ENCODE measurements around the gene BRIP1. TPM values are rescaled to one million over a fixed set of nuclear protein-coding genes. Genes with fewer than 3 reads are reported as not detected.

The BRIP1 gene
- polyA plus RNA-seq, 1 experiment = 2.9 TPM

DNA sequence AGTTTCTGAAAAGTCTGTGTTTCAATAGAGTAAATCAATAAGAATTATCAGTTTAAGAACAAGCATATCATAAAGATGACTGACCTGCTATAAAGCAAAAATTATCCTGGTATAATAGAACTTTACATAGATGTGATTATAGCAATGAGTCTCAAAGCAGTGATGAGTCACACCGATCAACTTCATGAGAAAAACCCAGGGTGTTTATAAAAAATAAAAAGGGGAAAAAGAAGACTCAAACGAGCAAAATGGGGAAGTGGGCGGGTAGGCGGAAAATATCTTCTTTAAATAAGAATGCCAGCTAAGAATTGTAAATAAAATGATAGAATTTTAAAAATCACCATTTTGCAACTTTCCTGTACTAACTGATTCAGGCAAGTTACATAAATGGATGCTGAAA, 46.8 kb downstream of the BRIP1 start:
- ChIA-PET CTCF (interaction anchor here (1.6 kb wide), 1 partner anchor 20 kb away, joined by 5 read pairs; no protein-coding TSS in a partner anchor), POLR2A (no interaction called here)
- Histone ChIP-seq H3K36me3 (ENCODE audit: control insufficient read depth, insufficient read depth, low read length) (no peaks in the 10 kb centered on the region), H3K27me3 (ENCODE audit: control insufficient read depth, insufficient read depth, low read length) (no peaks in the 10 kb centered on the region), H3K4me3 (ENCODE audit: low read depth, low read length) (no peak overlapping the region)
- DNase-seq (ENCODE audit: low read depth) = no peak
- TF ChIP-seq, protein P1, sequence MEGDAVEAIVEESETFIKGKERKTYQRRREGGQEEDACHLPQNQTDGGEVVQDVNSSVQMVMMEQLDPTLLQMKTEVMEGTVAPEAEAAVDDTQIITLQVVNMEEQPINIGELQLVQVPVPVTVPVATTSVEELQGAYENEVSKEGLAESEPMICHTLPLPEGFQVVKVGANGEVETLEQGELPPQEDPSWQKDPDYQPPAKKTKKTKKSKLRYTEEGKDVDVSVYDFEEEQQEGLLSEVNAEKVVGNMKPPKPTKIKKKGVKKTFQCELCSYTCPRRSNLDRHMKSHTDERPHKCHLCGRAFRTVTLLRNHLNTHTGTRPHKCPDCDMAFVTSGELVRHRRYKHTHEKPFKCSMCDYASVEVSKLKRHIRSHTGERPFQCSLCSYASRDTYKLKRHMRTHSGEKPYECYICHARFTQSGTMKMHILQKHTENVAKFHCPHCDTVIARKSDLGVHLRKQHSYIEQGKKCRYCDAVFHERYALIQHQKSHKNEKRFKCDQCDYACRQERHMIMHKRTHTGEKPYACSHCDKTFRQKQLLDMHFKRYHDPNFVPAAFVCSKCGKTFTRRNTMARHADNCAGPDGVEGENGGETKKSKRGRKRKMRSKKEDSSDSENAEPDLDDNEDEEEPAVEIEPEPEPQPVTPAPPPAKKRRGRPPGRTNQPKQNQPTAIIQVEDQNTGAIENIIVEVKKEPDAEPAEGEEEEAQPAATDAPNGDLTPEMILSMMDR (IDR thresholded peaks at IDR 0.05; ENCODE audit: insufficient read depth, low read depth, low read length) = no peak

DNA sequence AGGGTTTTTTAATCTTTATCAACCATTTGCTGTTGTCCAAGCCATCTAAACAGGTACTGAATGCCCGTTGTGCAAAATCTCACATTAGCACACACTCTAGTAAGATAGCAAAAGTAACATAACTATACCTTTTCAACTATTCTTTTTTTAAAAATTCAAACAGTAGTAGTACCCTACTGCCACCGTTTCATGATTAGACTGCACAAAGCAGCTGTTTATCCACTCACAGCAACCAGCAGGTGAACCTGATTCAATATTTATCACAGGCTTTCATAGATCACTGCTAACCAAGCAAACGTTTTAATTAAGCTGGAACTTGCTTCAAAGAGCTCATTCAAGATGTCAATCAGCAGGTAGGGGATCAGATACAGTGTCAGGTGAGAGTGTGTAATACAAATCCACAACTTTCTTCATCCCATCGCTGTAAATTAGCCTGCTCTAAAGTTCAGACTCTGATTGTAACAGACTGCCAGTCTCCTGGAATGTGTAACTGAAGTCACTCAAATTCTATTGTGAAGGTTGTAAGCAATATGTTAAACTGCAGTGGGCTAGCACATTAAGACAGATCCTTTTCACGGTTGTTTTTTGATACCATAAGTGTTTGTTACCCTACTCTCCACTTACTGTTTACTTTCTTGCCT, 47.3 kb downstream of the BRIP1 start:
- TF ChIP-seq, protein P1 (IDR thresholded peaks at IDR 0.05; ENCODE audit: insufficient read depth, low read depth, low read length) = no peak
- CTCF ChIA-PET = interaction anchor here (1.6 kb wide), 1 partner anchor 21 kb away, joined by 5 read pairs; no protein-coding TSS in a partner anchor
- Histone ChIP-seq H3K27me3 (ENCODE audit: control insufficient read depth, insufficient read depth, low read length) (no peaks in the 10 kb centered on the region), H3K36me3 (ENCODE audit: control insufficient read depth, insufficient read depth, low read length) (no peaks in the 10 kb centered on the region), H3K4me3 (ENCODE audit: low read depth, low read length) (no peak overlapping the region)
- POLR2A ChIA-PET = no interaction called here
- DNase-seq (ENCODE audit: low read depth) = no peak

DNA sequence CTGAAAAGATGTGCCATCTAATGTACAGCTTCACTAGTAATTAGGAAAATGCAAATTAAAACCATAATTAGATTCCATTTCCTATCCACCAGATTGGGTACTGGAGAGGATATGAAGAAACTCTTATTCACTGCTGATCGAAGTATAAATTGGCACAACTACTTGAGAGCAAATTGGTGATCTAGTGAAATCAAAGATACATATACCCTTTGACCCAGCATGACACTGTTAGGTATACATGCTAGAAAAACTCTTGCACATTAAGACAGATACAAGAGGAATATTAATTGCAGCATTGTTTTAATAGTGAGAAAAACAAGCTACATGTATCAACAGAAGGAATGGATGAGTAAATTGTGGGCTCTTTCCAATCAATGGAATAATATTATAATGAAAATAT, 48.8 kb downstream of the BRIP1 start:
- Histone ChIP-seq H3K36me3 (ENCODE audit: control insufficient read depth, insufficient read depth, low read length) (no peaks in the 10 kb centered on the region), H3K4me3 (ENCODE audit: low read depth, low read length) (no peak overlapping the region), H3K27me3 (ENCODE audit: control insufficient read depth, insufficient read depth, low read length) (no peaks in the 10 kb centered on the region)
- DNase-seq (ENCODE audit: low read depth) = no peak
- ChIA-PET POLR2A (no interaction called here), CTCF (no interaction called here)
- TF ChIP-seq, protein P1 (IDR thresholded peaks at IDR 0.05; ENCODE audit: insufficient read depth, low read depth, low read length) = no peak

DNA sequence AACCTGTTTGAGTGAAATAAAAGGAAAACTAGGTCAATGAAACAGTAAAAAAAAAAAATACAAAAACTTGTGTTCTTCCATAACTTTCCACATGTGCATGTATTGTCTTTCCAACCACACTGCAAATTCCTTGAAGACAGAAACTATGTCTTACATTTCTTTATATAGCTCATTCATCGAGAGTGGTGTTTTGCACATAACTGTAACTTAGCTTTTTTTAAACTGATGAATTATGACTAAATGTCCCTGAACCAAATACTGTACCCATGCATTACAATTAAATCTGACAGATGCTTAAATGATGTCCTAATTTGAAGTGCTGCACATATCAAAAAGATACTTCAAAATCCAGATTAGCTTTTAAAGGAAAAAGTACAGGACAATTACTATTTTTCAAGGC, 50.1 kb downstream of the BRIP1 start:
- ChIA-PET POLR2A (interaction anchor here (0.6 kb wide), 1 partner anchor 9 kb away, joined by 5 read pairs; no protein-coding TSS in a partner anchor), CTCF (interaction anchor here (0.8 kb wide), 1 partner anchor 21 kb away, joined by 3 read pairs; no protein-coding TSS in a partner anchor)
- Histone ChIP-seq H3K36me3 (ENCODE audit: control insufficient read depth, insufficient read depth, low read length) (no peaks in the 10 kb centered on the region), H3K27me3 (ENCODE audit: control insufficient read depth, insufficient read depth, low read length) (no peaks in the 10 kb centered on the region), H3K4me3 (ENCODE audit: low read depth, low read length) (no peak overlapping the region)
- TF ChIP-seq, protein P1 (IDR thresholded peaks at IDR 0.05; ENCODE audit: insufficient read depth, low read depth, low read length) = no peak
- no peak for DNase-seq (ENCODE audit: low read depth)

DNA sequence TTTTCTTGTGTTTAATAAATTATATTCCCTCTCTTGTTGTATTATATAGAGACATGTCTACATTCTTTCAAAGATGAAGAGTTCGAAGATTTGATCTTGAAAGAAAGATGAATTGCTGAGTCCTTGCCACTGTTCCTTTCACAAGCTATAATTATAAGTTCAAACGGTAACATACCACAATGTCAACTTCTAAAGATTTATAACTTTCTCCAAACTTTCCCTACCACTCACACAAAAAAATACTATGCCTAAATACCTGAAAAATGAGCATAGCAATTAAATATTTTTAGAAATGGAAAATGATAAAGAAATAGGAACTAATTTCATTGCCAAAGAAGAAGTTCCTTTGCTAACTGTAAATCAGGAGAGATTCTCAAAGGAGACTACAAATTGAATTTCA, 50.6 kb downstream of the BRIP1 start:
- POLR2A ChIA-PET = interaction anchor here (0.6 kb wide), 1 partner anchor 9 kb away, joined by 5 read pairs; no protein-coding TSS in a partner anchor
- no peak for DNase-seq (ENCODE audit: low read depth)
- H3K27me3 ChIP-seq (ENCODE audit: control insufficient read depth, insufficient read depth, low read length) = no peaks in the 10 kb centered on the region
- no peaks in the 10 kb centered on the region for H3K36me3 ChIP-seq (ENCODE audit: control insufficient read depth, insufficient read depth, low read length)
- CTCF ChIA-PET = interaction anchor here (0.8 kb wide), 1 partner anchor 22 kb away, joined by 3 read pairs; no protein-coding TSS in a partner anchor
- TF ChIP-seq, protein P1 (IDR thresholded peaks at IDR 0.05; ENCODE audit: insufficient read depth, low read depth, low read length) = no peak
- H3K4me3 ChIP-seq (ENCODE audit: low read depth, low read length) = no peak overlapping the region
